ENCODE results near the gene PDGFC. TPM values are rescaled to one million over a fixed set of nuclear protein-coding genes. Genes with fewer than 3 reads are reported as not detected.

Gene PDGFC
- total RNA-seq, 6 experiments from 2014 or later, result 6.6 to 19.0 (median 10.3) TPM

- Histone ChIP-seq H3K4me3 (no peak overlapping the region), H3K27me3 (no peaks in the 10 kb centered on the region), H3K9me3 (no peaks in the 10 kb centered on the region), H3K36me3 (no peaks in the 10 kb centered on the region), H3K27ac (no peak overlapping the region), H3K4me1 (peaks cover 0 to 12% (median 2%) of the 10 kb centered on the region in 4 donors)
- ATAC-seq (peak in 2 of 4 donors; percentile 46 to 47), DNase-seq (no peak)
- WGBS (ENCODE audit: insufficient coverage, low coverage, low lambda C conversion rate, missing lambda C conversion rate), result 96% methylated on average over 4 of the region's 4 CpGs
- intact Hi-C loops (cut with DNase I), result no loop called here
- TF ChIP-seq POLR2A (IDR thresholded peaks at IDR 0.05), result no peak
- no peak for TF ChIP-seq CTCF (IDR thresholded peaks at IDR 0.05)
Observed at GRCh38 chr4:156830351-156830750, 141.2 kb downstream of the PDGFC start.

GRCh38 chr4:156829201-156829873 lies 142.3 kb downstream of the PDGFC start:
- intact Hi-C loops (cut with DNase I), result no loop called here
- Histone ChIP-seq H3K27me3 (no peaks in the 10 kb centered on the region), H3K27ac (peak overlapping the region in 1 of 3 donors; percentile 6), H3K4me3 (peak overlapping the region in 1 of 3 donors; percentile 5), H3K4me1 (peaks cover 0 to 12% (median 2%) of the 10 kb centered on the region in 4 donors), H3K9me3 (no peaks in the 10 kb centered on the region), H3K36me3 (no peaks in the 10 kb centered on the region)
- 34% methylated on average over 4 of the region's 4 CpGs for WGBS (ENCODE audit: insufficient coverage, low coverage, low lambda C conversion rate, missing lambda C conversion rate)
- ATAC-seq (peak; percentile 58 to 91 (median 80)), DNase-seq (peak in 1 of 3 donors; percentile 56)
- TF ChIP-seq CTCF (IDR thresholded peaks at IDR 0.05) (no peak), POLR2A (IDR thresholded peaks at IDR 0.05) (no peak)

- H3K36me3 ChIP-seq, result no peaks in the 10 kb centered on the region
- ATAC-seq (no peak), DNase-seq (no peak)
- TF ChIP-seq POLR2A (IDR thresholded peaks at IDR 0.05) (no peak), CTCF (IDR thresholded peaks at IDR 0.05) (no peak)
- H3K27ac ChIP-seq, result no peak overlapping the region
- H3K27me3 ChIP-seq, result no peaks in the 10 kb centered on the region
- H3K9me3 ChIP-seq, result no peaks in the 10 kb centered on the region
- WGBS (ENCODE audit: insufficient coverage, low coverage, low lambda C conversion rate, missing lambda C conversion rate), result 62% methylated on average over 2 of the region's 2 CpGs
- no peak overlapping the region for H3K4me3 ChIP-seq
- H3K4me1 ChIP-seq, result peaks cover 0 to 12% (median 2%) of the 10 kb centered on the region in 4 donors
- intact Hi-C loops (cut with DNase I), result no loop called here
Observed at GRCh38 chr4:156827519-156827918, 144.1 kb downstream of the PDGFC start.

- DNase-seq (no peak), ATAC-seq (no peak)
- Histone ChIP-seq H3K27me3 (no peaks in the 10 kb centered on the region), H3K4me1 (peaks cover 0 to 12% (median 2%) of the 10 kb centered on the region in 4 donors), H3K4me3 (no peak overlapping the region), H3K36me3 (no peaks in the 10 kb centered on the region), H3K9me3 (no peaks in the 10 kb centered on the region), H3K27ac (no peak overlapping the region)
- TF ChIP-seq POLR2A (IDR thresholded peaks at IDR 0.05) (no peak), CTCF (IDR thresholded peaks at IDR 0.05) (no peak)
- intact Hi-C loops (cut with DNase I), result no loop called here
- WGBS (ENCODE audit: insufficient coverage, low coverage, low lambda C conversion rate, missing lambda C conversion rate), result 90% methylated on average over 4 of the region's 4 CpGs
Observed at GRCh38 chr4:156825074-156825473, 146.5 kb downstream of the PDGFC start.
